C4-2B (cell line): ENCODE measurements around the gene ATP7B.

Experiments used
- ZFX ChIP-seq: fragments of 450-650 bp; IDR thresholded peaks from 2 replicates; pipeline ENCODE4 v1.6.1; 2017
- TF ChIP-seq, protein P1 (sequence below): fragments of 450-650 bp; conservative IDR thresholded peaks from 2 replicates; pipeline ENCODE4 v1.5.1; 2017; ENCODE audit warnings: mild to moderate bottlenecking

DNA sequence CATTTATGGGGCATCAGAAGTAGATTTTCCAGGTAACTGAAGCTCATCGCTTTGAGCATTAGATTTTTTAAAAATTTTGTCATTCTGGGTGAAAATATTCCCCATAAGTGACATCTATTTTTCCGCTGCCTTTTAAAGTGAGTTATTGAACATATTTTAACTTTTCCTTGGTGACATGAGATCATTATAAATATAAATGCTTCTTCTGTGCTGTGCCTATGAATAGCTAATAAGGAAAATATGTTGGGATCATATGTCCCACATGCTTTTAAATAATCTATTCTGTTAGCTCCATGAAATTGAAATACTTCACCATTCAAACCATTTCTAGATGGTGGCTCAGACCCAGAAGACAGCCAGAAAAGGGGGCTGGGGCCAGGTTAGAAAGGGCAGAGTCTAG lies 14.1 kb downstream of the ATP7B start:
- TF ChIP-seq, protein P1, sequence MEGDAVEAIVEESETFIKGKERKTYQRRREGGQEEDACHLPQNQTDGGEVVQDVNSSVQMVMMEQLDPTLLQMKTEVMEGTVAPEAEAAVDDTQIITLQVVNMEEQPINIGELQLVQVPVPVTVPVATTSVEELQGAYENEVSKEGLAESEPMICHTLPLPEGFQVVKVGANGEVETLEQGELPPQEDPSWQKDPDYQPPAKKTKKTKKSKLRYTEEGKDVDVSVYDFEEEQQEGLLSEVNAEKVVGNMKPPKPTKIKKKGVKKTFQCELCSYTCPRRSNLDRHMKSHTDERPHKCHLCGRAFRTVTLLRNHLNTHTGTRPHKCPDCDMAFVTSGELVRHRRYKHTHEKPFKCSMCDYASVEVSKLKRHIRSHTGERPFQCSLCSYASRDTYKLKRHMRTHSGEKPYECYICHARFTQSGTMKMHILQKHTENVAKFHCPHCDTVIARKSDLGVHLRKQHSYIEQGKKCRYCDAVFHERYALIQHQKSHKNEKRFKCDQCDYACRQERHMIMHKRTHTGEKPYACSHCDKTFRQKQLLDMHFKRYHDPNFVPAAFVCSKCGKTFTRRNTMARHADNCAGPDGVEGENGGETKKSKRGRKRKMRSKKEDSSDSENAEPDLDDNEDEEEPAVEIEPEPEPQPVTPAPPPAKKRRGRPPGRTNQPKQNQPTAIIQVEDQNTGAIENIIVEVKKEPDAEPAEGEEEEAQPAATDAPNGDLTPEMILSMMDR = no peak
- no peak for TF ChIP-seq ZFX
